Panc1 (cell line): ENCODE data around the gene SUFU. TPM values are rescaled to one million over a fixed set of nuclear protein-coding genes. Genes with fewer than 3 reads are reported as not detected.

ENCODE experiments used
- ATAC-seq: fragments of 200-7000 bp; cut with Tn5 transposase; 2 replicates; pipeline ENCODE4 v1.9.1; 2020; ENCODE audit warnings: mild to moderate bottlenecking, moderate library complexity
- BruUV-seq: library from RNA; stranded (reverse); fragments of 400-500 nt; replicated peaks from 2 replicates; lab custom pipeline; 2021; lab: Mats Ljungman, UMichigan
- CTCF ChIA-PET: fragments of 300-600 bp; sonication (Branson Sonifier 250); formaldehyde crosslinking; loops from one replicate; lab custom pipeline; 2022; ENCODE audit warnings: antibody characterized with exemption; lab: Charles Lee
- POLR2A ChIA-PET: fragments of 300-600 bp; sonication (Branson Sonifier 250); formaldehyde crosslinking; loops from one replicate; lab custom pipeline; 2022; ENCODE audit warnings: antibody characterized with exemption; lab: Charles Lee
- DNase-seq: peaks from one replicate; pipeline ENCODE4 v3.0.0-alpha.2; 2010; ENCODE audit warnings: low read depth, low spot score
- H3K27ac ChIP-seq: 2 replicates; pipeline ENCODE4 v1.5.1; 2011; ENCODE audit warnings: mild to moderate bottlenecking, low read length, inconsistent platforms
- H3K27me3 ChIP-seq: fragments of 200-500 bp; sonication (Bioruptor generic); 2 replicates; pipeline ENCODE4 v1.6.0; 2014; ENCODE audit warnings: low read length, inconsistent platforms; ENCODE audit not compliant: control insufficient read depth, insufficient read depth
- H3K36me3 ChIP-seq: fragments of 200-500 bp; sonication (Bioruptor generic); 2 replicates; pipeline ENCODE4 v1.5.1; 2014; ENCODE audit warnings: inconsistent platforms, mild to moderate bottlenecking, low read length, moderate library complexity; ENCODE audit not compliant: control insufficient read depth, insufficient read depth
- H3K4me1 ChIP-seq: 2 replicates; pipeline ENCODE4 v1.5.1; 2011; ENCODE audit warnings: inconsistent platforms, mild to moderate bottlenecking, low read length, moderate library complexity; ENCODE audit not compliant: control insufficient read depth, insufficient read depth
- H3K4me3 ChIP-seq, 2 experiments: 2 replicates each; pipeline ENCODE4 v1.5.1; 2011 to 2012; ENCODE audit warnings: low read depth in 2 of 2, low read length in 2 of 2, mild to moderate bottlenecking in 2 of 2, inconsistent platforms in 1 of 2, moderate library complexity in 1 of 2
- H3K9me3 ChIP-seq: fragments of 200-500 bp; sonication (Bioruptor generic); 2 replicates; pipeline ENCODE4 v1.5.1; 2014; ENCODE audit warnings: low read depth, mild to moderate bottlenecking, inconsistent platforms, low read length, moderate library complexity; ENCODE audit not compliant: control insufficient read depth, insufficient read depth
- CTCF ChIP-seq: fragments of 450-650 bp; IDR thresholded peaks from 2 replicates; pipeline ENCODE4 v1.5.1; 2017; ENCODE audit warnings: mild to moderate bottlenecking
- POLR2AphosphoS5 ChIP-seq: IDR thresholded peaks from 2 replicates; pipeline ENCODE4 v1.6.1; 2012; ENCODE audit warnings: mild to moderate bottlenecking, low read depth, low read length, moderate library complexity
- REST ChIP-seq, 2 experiments: IDR thresholded peaks; 2 replicates each; pipeline ENCODE4 v1.6.1; 2011 to 2012; ENCODE audit warnings: low read depth in 2 of 2, control low read depth in 1 of 2, low read length in 1 of 2, mild to moderate bottlenecking in 1 of 2, moderate library complexity in 1 of 2; ENCODE audit not compliant: insufficient read depth in 1 of 2
- SIN3A ChIP-seq: IDR thresholded peaks from 2 replicates; pipeline ENCODE4 v1.6.1; 2012; ENCODE audit warnings: low read depth, mild to moderate bottlenecking, low read length, moderate library complexity, borderline replicate concordance; ENCODE audit not compliant: insufficient read depth
- TCF7L2 ChIP-seq: IDR thresholded peaks from 2 replicates; pipeline ENCODE4 v1.6.1; 2011; ENCODE audit warnings: mild to moderate bottlenecking, low read depth, low read length, inconsistent platforms
- in situ Hi-C: cut with HindIII; loops from 2 replicates; pipeline ENCODE4 v1.10.0; 2016; ENCODE audit warnings: low sequenced_read_pairs, low pct_unique_long_range_greater_than_20kb
- intact Hi-C: fragments of 100-400 bp; cut with micrococcal nuclease; formaldehyde crosslinking; loops from one replicate; pipeline ENCODE4 v1.10.0; 2022; ENCODE audit not compliant: unreplicated experiment
- total RNA-seq: library from RNA; stranded (reverse); gene quantifications from one replicate; pipeline ENCODE4 v1.2.1, GENCODE V29; 2021; ENCODE audit not compliant: unreplicated experiment

Gene SUFU
- total RNA-seq, 1 experiment from 2014 or later: 9.5 TPM

GRCh38 chr10:102546606-102547320 is 43.0 kb downstream of the SUFU start:
- Histone ChIP-seq H3K4me3 (no peak overlapping the region), H3K9me3 (no peaks in the 10 kb centered on the region), H3K27ac (no peak overlapping the region), H3K27me3 (no peaks in the 10 kb centered on the region), H3K4me1 (no peaks in the 10 kb centered on the region), H3K36me3 (no peaks in the 10 kb centered on the region)
- BruUV-seq: no TSS peak
- ChIA-PET POLR2A (interaction anchor here (0.5 to 1.0 kb wide), 2 partner anchors 33 to 167 kb away, joined by 7 to 14 read pairs; partner anchors contain the start of gene ARL3), CTCF (no interaction called here)
- in situ Hi-C loops (no loop called here), intact Hi-C loops (no loop called here)
- no peak for DNase-seq
- no peak for TF ChIP-seq POLR2AphosphoS5
- no peak for ATAC-seq

- DNase-seq (no peak), ATAC-seq (no peak)
- Histone ChIP-seq H3K27me3 (no peaks in the 10 kb centered on the region), H3K36me3 (no peaks in the 10 kb centered on the region), H3K4me3 (no peak overlapping the region), H3K27ac (no peak overlapping the region), H3K9me3 (no peaks in the 10 kb centered on the region), H3K4me1 (no peaks in the 10 kb centered on the region)
- intact Hi-C loops (no loop called here), in situ Hi-C loops (no loop called here)
- ChIA-PET POLR2A (no interaction called here), CTCF (interaction anchor here (1.7 kb wide), 1 partner anchor 34 kb away, joined by 3 read pairs; no protein-coding TSS in a partner anchor)
- no TSS peak for BruUV-seq
- TF ChIP-seq REST (IDR thresholded peaks at IDR 0.05; ENCODE audit: insufficient read depth in 1 of 2, low read depth in 2 of 2, low read length in 1 of 2) (no peak), POLR2AphosphoS5 (no peak), CTCF (no peak), SIN3A (no peak), TCF7L2 (no peak)
Measured at GRCh38 chr10:102549549-102549948, 45.8 kb downstream of the SUFU start.

GRCh38 chr10:102550636-102551210 is 47.0 kb downstream of the SUFU start:
- intact Hi-C loops: no loop called here
- BruUV-seq: no TSS peak
- ChIA-PET CTCF (interaction anchor here (0.7 to 1.7 kb wide), 2 partner anchors 33 to 48 kb away, joined by 3 to 6 read pairs; partner anchors contain the start of gene ACTR1A), POLR2A (no interaction called here)
- H3K27ac ChIP-seq: no peak overlapping the region
- H3K36me3 ChIP-seq: no peaks in the 10 kb centered on the region
- no peak for DNase-seq
- H3K9me3 ChIP-seq: no peaks in the 10 kb centered on the region
- no peak overlapping the region for H3K4me3 ChIP-seq
- in situ Hi-C loops: no loop called here
- H3K27me3 ChIP-seq: no peaks in the 10 kb centered on the region
- no peak for TF ChIP-seq CTCF
- no peak for TF ChIP-seq TCF7L2
- no peak for TF ChIP-seq POLR2AphosphoS5
- no peak for TF ChIP-seq REST (IDR thresholded peaks at IDR 0.05; ENCODE audit: insufficient read depth in 1 of 2, low read depth in 2 of 2, low read length in 1 of 2)
- no peak for TF ChIP-seq SIN3A
- no peak for ATAC-seq
- H3K4me1 ChIP-seq: no peaks in the 10 kb centered on the region
